HepG2 (cell line): ENCODE measurements around the gene ZKSCAN5. TPM values are rescaled to one million over a fixed set of nuclear protein-coding genes. Genes with fewer than 3 reads are reported as not detected.

Source experiments
- ATAD3A ChIP-seq: sonication (generic); formaldehyde crosslinking; IDR thresholded peaks from 2 replicates; pipeline ENCODE4 v1.4.0; 2020; ENCODE audit warnings: missing genetic modification reagents
- FOSL2 ChIP-seq: sonication (generic); formaldehyde crosslinking; IDR thresholded peaks from 2 replicates; pipeline ENCODE4 v1.4.0; 2020; ENCODE audit warnings: missing genetic modification reagents
- HOXD1 ChIP-seq: sonication (generic); formaldehyde crosslinking; IDR thresholded peaks from 2 replicates; pipeline ENCODE4 v1.5.0; 2020; ENCODE audit warnings: missing genetic modification reagents
- KLF6 ChIP-seq: IDR thresholded peaks from 2 replicates; pipeline ENCODE4 v1.8.0; 2016; ENCODE audit warnings: missing biosample characterization, missing genetic modification reagents
- MIER2 ChIP-seq: IDR thresholded peaks from 2 replicates; pipeline ENCODE4 v1.6.1; 2016; ENCODE audit warnings: missing biosample characterization, missing genetic modification reagents
- NR2F6 ChIP-seq, 2 experiments: IDR thresholded peaks; 2 replicates each; pipeline ENCODE4 v1.6.1; 2016; ENCODE audit warnings: antibody characterized with exemption in 1 of 2, mild to moderate bottlenecking in 1 of 2
- PAF1 ChIP-seq: IDR thresholded peaks from 2 replicates; pipeline ENCODE4 v1.6.1; 2016; ENCODE audit warnings: missing genetic modification reagents, missing compliant biosample characterization
- SRSF9 ChIP-seq: fragments of 200-400 bp; formaldehyde crosslinking; IDR thresholded peaks from 2 replicates; pipeline ENCODE4 v1.6.1; 2018; ENCODE audit warnings: borderline replicate concordance, mild to moderate bottlenecking, low read depth, low read length; ENCODE audit not compliant: insufficient read depth, poor library complexity, severe bottlenecking
- TSC22D2 ChIP-seq: sonication (generic); formaldehyde crosslinking; IDR thresholded peaks from 2 replicates; pipeline ENCODE4 v1.5.1; 2020; ENCODE audit warnings: missing genetic modification reagents, mild to moderate bottlenecking, borderline replicate concordance
- ZFY ChIP-seq: sonication (generic); formaldehyde crosslinking; IDR thresholded peaks from 2 replicates; pipeline ENCODE4 v1.4.0; 2020; ENCODE audit warnings: missing genetic modification reagents
- ZNF652 ChIP-seq: IDR thresholded peaks from 2 replicates; pipeline ENCODE4 v1.6.1; 2016; ENCODE audit warnings: low read depth, borderline replicate concordance
- ZNF768 ChIP-seq: sonication (generic); formaldehyde crosslinking; IDR thresholded peaks from 2 replicates; pipeline ENCODE4 v1.4.0; 2020; ENCODE audit warnings: missing genetic modification reagents
- ZNF790 ChIP-seq: sonication (generic); formaldehyde crosslinking; IDR thresholded peaks from 2 replicates; pipeline ENCODE4 v1.8.0; 2022; ENCODE audit warnings: missing genetic modification reagents, mild to moderate bottlenecking, borderline replicate concordance
- polyA plus RNA-seq, 8 experiments: library from polyadenylated mRNA; depleted of rRNA in 3 of 8; stranded (reverse) in 7 of 8; unstranded in 1 of 8; fragments of >200 nt; fragmentation: Illumina TruSeq in 4 of 8; extraction: Trizol in 4 of 8; gene quantifications; 2 replicates each; pipeline versions ENCODE4 v1.2.1 to v1.2.3, GENCODE V29; 2011 to 2016; ENCODE audit warnings: low read depth in 4 of 8, missing spikeins in 1 of 8, mixed read lengths in 1 of 8; ENCODE audit not compliant: insufficient read depth in 1 of 8
- total RNA-seq, 5 experiments: library from RNA; depleted of rRNA; stranded (reverse); fragments of >200 nt; fragmentation: Illumina TruSeq; extraction: Trizol; gene quantifications; 2 replicates each; pipeline ENCODE4 v1.2.3, GENCODE V29; 2016; ENCODE audit warnings: low read depth in 1 of 5
- TF ChIP-seq, protein P1 (sequence below): sonication (generic); formaldehyde crosslinking; IDR thresholded peaks from 2 replicates; pipeline ENCODE4 v1.4.0; 2020; ENCODE audit warnings: mild to moderate bottlenecking, missing genetic modification reagents
- TF ChIP-seq, protein P2 (sequence below): sonication (generic); formaldehyde crosslinking; IDR thresholded peaks from 2 replicates; pipeline ENCODE4 v1.4.0; 2020; ENCODE audit warnings: mild to moderate bottlenecking, missing genetic modification reagents
- TF ChIP-seq, protein P3 (sequence below): sonication (generic); formaldehyde crosslinking; conservative IDR thresholded peaks from 2 replicates; pipeline ENCODE4 v1.4.0; 2020; ENCODE audit warnings: missing genetic modification reagents
- TF ChIP-seq, protein P4 (sequence below): sonication (generic); formaldehyde crosslinking; IDR thresholded peaks from 2 replicates; pipeline ENCODE4 v1.4.0; 2020; ENCODE audit warnings: mild to moderate bottlenecking, missing genetic modification reagents
- TF ChIP-seq, protein P5 (sequence below), 2 experiments: sonication (generic) in 1 of 2; formaldehyde crosslinking in 1 of 2; IDR thresholded peaks; 2 replicates each; pipeline versions ENCODE4 v1.4.0 to v1.6.1; 2018 to 2020; ENCODE audit warnings: missing genetic modification reagents in 2 of 2, borderline replicate concordance in 1 of 2, low read depth in 1 of 2, mild to moderate bottlenecking in 1 of 2, missing biosample characterization in 1 of 2
- TF ChIP-seq, protein P6 (sequence below), 2 experiments: IDR thresholded peaks; 2 replicates each; pipeline ENCODE4 v1.6.1; 2011 to 2012; ENCODE audit warnings: low read length in 2 of 2, borderline replicate concordance in 1 of 2, low read depth in 1 of 2, mild to moderate bottlenecking in 1 of 2, moderate library complexity in 1 of 2

ZKSCAN5 gene
- total and polyA plus RNA-seq, 2 of the 13 experiments (the other 11 are each of a cell fraction or from before 2014, with no cell fraction given): 5.5 to 11.7 TPM

DNA sequence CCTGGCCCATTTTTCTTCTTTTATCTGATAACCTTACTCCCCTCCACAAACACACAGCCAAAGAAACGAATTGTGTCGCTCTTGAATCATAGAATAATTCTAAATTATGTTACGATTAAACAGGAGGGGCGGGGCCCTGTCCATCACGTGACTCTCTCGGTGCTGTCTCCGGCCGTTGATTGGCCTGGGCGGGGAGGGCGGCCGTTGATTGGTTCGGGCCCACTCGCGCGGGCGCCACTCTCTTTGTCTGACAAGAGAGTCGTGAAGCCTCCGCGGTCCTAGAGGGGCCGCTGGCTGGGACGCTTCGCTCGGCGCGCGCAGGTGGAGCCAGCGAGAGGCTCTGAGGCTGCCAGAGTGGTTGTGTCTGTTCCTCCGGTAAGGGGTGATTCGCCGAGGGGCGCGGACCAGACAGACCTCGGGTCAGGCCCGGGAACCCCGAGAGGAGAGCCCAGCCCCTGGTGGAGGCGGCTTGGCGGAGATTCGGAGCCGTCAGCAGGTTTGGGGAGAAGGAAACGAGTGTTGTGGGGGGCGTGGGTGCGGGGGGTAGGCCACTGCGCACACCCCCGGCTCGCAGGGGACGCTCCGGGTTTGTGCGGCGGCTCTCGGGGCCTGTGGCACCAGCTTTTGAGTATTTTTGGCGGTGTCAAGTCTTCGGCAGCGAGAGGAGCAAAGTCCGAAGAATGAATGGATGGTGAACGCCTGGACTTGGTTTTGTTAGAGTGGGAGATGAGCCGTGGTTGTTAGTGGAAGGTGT, 31.7 kb upstream of the ZKSCAN5 start, which contains the start of gene ZNF789 (continued):
- TF ChIP-seq, protein P1, sequence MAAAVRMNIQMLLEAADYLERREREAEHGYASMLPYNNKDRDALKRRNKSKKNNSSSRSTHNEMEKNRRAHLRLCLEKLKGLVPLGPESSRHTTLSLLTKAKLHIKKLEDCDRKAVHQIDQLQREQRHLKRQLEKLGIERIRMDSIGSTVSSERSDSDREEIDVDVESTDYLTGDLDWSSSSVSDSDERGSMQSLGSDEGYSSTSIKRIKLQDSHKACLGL (CRISPR knock-in tag): peak; percentile 44; the same call in 1 of the 2 replicates
- TF ChIP-seq KLF6: 0 out of 2 replicates have a peak, but pooled peaks have one; percentile 28
- TF ChIP-seq TSC22D2: 0 out of 2 replicates have a peak, but pooled peaks have one; percentile 38
- 0 out of 2 replicates have a peak, but pooled peaks have one; percentile 37 for TF ChIP-seq HOXD1 (CRISPR knock-in tag)
- TF ChIP-seq ATAD3A (CRISPR knock-in tag): no peak
- 0 out of 2 replicates have a peak, but pooled peaks have one; percentile 12 for TF ChIP-seq FOSL2 (CRISPR knock-in tag)
- no peak for TF ChIP-seq MIER2 (CRISPR knock-in tag)
- TF ChIP-seq, protein P2, sequence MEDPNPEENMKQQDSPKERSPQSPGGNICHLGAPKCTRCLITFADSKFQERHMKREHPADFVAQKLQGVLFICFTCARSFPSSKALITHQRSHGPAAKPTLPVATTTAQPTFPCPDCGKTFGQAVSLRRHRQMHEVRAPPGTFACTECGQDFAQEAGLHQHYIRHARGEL (CRISPR knock-in tag): no peak
- peak; percentile 51; the same call in 1 of the 2 replicates for TF ChIP-seq ZNF768
- 0 out of 2 replicates have a peak, but pooled peaks have one; percentile 70 for TF ChIP-seq ZNF790 (CRISPR knock-in tag)
- TF ChIP-seq PAF1 (CRISPR knock-in tag): no peak
- no peak for TF ChIP-seq ZNF652 (CRISPR knock-in tag)
- TF ChIP-seq, protein P3, sequence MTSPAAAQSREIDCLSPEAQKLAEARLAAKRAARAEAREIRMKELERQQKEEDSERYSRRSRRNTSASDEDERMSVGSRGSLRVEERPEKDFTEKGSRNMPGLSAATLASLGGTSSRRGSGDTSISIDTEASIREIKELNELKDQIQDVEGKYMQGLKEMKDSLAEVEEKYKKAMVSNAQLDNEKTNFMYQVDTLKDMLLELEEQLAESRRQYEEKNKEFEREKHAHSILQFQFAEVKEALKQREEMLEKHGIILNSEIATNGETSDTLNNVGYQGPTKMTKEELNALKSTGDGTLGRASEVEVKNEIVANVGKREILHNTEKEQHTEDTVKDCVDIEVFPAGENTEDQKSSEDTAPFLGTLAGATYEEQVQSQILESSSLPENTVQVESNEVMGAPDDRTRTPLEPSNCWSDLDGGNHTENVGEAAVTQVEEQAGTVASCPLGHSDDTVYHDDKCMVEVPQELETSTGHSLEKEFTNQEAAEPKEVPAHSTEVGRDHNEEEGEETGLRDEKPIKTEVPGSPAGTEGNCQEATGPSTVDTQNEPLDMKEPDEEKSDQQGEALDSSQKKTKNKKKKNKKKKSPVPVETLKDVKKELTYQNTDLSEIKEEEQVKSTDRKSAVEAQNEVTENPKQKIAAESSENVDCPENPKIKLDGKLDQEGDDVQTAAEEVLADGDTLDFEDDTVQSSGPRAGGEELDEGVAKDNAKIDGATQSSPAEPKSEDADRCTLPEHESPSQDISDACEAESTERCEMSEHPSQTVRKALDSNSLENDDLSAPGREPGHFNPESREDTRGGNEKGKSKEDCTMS (CRISPR knock-in tag): no peak
- TF ChIP-seq, protein P4, sequence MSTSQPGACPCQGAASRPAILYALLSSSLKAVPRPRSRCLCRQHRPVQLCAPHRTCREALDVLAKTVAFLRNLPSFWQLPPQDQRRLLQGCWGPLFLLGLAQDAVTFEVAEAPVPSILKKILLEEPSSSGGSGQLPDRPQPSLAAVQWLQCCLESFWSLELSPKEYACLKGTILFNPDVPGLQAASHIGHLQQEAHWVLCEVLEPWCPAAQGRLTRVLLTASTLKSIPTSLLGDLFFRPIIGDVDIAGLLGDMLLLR: no peak
- TF ChIP-seq, protein P5, sequence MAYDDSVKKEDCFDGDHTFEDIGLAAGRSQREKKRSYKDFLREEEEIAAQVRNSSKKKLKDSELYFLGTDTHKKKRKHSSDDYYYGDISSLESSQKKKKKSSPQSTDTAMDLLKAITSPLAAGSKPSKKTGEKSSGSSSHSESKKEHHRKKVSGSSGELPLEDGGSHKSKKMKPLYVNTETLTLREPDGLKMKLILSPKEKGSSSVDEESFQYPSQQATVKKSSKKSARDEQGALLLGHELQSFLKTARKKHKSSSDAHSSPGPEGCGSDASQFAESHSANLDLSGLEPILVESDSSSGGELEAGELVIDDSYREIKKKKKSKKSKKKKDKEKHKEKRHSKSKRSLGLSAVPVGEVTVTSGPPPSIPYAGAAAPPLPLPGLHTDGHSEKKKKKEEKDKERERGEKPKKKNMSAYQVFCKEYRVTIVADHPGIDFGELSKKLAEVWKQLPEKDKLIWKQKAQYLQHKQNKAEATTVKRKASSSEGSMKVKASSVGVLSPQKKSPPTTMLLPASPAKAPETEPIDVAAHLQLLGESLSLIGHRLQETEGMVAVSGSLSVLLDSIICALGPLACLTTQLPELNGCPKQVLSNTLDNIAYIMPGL (CRISPR knock-in tag; IDR thresholded peaks at IDR 0.05; ENCODE audit: borderline replicate concordance in 1 of 2, low read depth in 1 of 2): peak; percentile 69 to 80
- TF ChIP-seq, protein P6, sequence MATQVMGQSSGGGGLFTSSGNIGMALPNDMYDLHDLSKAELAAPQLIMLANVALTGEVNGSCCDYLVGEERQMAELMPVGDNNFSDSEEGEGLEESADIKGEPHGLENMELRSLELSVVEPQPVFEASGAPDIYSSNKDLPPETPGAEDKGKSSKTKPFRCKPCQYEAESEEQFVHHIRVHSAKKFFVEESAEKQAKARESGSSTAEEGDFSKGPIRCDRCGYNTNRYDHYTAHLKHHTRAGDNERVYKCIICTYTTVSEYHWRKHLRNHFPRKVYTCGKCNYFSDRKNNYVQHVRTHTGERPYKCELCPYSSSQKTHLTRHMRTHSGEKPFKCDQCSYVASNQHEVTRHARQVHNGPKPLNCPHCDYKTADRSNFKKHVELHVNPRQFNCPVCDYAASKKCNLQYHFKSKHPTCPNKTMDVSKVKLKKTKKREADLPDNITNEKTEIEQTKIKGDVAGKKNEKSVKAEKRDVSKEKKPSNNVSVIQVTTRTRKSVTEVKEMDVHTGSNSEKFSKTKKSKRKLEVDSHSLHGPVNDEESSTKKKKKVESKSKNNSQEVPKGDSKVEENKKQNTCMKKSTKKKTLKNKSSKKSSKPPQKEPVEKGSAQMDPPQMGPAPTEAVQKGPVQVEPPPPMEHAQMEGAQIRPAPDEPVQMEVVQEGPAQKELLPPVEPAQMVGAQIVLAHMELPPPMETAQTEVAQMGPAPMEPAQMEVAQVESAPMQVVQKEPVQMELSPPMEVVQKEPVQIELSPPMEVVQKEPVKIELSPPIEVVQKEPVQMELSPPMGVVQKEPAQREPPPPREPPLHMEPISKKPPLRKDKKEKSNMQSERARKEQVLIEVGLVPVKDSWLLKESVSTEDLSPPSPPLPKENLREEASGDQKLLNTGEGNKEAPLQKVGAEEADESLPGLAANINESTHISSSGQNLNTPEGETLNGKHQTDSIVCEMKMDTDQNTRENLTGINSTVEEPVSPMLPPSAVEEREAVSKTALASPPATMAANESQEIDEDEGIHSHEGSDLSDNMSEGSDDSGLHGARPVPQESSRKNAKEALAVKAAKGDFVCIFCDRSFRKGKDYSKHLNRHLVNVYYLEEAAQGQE (IDR thresholded peaks at IDR 0.05; ENCODE audit: borderline replicate concordance in 1 of 2, low read depth in 1 of 2, low read length in 2 of 2): peak in 1 of 2 experiments; percentile 59; a peak in 1 of 4 replicates
- no peak for TF ChIP-seq NR2F6 (IDR thresholded peaks at IDR 0.05)
- TF ChIP-seq NR2F6 (CRISPR knock-in tag; IDR thresholded peaks at IDR 0.05): no peak
- TF ChIP-seq ZFY (CRISPR knock-in tag): peak; percentile 75
- no peak for TF ChIP-seq SRSF9
